Effector memory CD4-positive, alpha-beta T cell (primary cell): ENCODE measurements around the gene SERPINB10.
A peak's percentile ranks its signal among the peaks of the same experiment; 100 is the strongest.

Experiments used
- DNase-seq, 3 donors: peaks; one replicate each; pipeline ENCODE4 v3.0.0-alpha.2; 2020
- H3K27ac ChIP-seq: 2 replicates; pipeline ENCODE4 v1.7.0; 2013; ENCODE audit warnings: mild to moderate bottlenecking, low read length, moderate library complexity; ENCODE audit not compliant: insufficient read depth, poor library complexity, severe bottlenecking
- H3K27me3 ChIP-seq: replicated peaks from 2 replicates; pipeline ENCODE4 v1.7.0; 2013; ENCODE audit warnings: mild to moderate bottlenecking, low read length; ENCODE audit not compliant: insufficient read depth, control insufficient read depth, poor library complexity, severe bottlenecking
- H3K36me3 ChIP-seq: 2 replicates; pipeline ENCODE4 v1.7.0; 2013; ENCODE audit warnings: mild to moderate bottlenecking, low read length, moderate library complexity; ENCODE audit not compliant: control insufficient read depth, insufficient read depth
- H3K4me1 ChIP-seq: 2 replicates; pipeline ENCODE4 v1.7.0; 2013; ENCODE audit warnings: low read length, mild to moderate bottlenecking; ENCODE audit not compliant: control insufficient read depth, insufficient read depth, poor library complexity, severe bottlenecking
- H3K4me3 ChIP-seq: 2 replicates; pipeline ENCODE4 v1.7.0; 2013; ENCODE audit warnings: low read length, low read depth, mild to moderate bottlenecking; ENCODE audit not compliant: insufficient read depth, poor library complexity, severe bottlenecking
- H3K9me3 ChIP-seq: 2 replicates; pipeline ENCODE4 v1.7.0; 2013; ENCODE audit warnings: mild to moderate bottlenecking, low read length, moderate library complexity; ENCODE audit not compliant: control insufficient read depth

SERPINB10 gene

DNA sequence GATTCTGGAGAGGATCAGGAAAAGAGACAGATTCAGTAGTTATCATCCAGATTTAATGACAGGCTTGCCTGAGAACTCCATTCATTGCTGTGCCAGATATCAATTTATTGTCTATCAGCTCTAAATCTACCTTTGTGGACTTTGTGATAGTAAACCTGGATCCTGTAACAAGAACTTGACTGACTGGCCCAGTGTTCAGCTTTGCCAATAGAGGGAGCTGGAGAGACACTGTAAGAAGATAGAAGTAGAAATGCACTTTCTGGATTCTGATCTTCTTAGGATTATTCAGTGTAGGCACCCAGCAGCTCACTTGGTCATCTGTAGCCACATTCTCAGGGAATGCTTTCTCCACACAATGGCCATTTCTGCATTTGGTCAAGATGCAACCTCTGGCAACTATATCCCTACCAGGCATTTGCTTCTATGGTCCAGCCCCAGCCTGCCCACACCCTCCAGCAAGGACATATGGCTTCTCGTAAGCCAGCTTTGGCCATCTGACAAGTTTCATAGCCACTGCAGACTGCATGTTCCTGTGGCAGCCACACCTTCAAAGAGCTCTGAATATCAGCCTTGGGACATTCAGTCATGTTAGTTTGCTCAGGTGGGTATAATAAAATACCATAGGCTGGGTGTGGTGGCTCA lies 56.0 kb downstream of the SERPINB10 start:
- peak in 1 of 3 donors; percentile 31 for DNase-seq
- no peaks in the 10 kb centered on the region for H3K4me1 ChIP-seq
- H3K4me3 ChIP-seq, result no peak overlapping the region
- no peak overlapping the region for H3K27ac ChIP-seq
- H3K9me3 ChIP-seq, result no peaks in the 10 kb centered on the region
- H3K36me3 ChIP-seq, result no peaks in the 10 kb centered on the region
- no peaks in the 10 kb centered on the region for H3K27me3 ChIP-seq

DNA sequence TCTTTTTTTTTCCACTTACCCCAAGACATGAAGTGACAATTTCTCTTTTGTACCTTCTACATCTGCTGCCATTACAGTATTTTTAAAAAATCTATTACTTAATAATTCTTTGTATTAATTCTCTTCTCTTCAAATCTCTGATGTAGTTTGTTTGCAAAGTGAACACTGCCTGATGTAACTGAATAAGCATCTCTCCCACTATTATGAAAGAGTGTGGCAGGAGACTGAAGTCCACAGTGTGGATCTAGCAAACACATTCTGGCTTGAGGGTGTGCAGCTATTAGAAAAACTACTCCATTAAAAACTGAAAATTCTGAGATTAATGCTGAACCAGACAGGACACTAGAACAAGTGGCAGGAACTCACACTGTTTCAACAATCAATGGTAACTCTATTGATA lies 57.1 kb downstream of the SERPINB10 start:
- H3K27ac ChIP-seq, result no peak overlapping the region
- H3K27me3 ChIP-seq, result no peaks in the 10 kb centered on the region
- H3K4me1 ChIP-seq, result no peaks in the 10 kb centered on the region
- H3K36me3 ChIP-seq, result no peaks in the 10 kb centered on the region
- no peaks in the 10 kb centered on the region for H3K9me3 ChIP-seq
- no peak for DNase-seq
- no peak overlapping the region for H3K4me3 ChIP-seq

DNA sequence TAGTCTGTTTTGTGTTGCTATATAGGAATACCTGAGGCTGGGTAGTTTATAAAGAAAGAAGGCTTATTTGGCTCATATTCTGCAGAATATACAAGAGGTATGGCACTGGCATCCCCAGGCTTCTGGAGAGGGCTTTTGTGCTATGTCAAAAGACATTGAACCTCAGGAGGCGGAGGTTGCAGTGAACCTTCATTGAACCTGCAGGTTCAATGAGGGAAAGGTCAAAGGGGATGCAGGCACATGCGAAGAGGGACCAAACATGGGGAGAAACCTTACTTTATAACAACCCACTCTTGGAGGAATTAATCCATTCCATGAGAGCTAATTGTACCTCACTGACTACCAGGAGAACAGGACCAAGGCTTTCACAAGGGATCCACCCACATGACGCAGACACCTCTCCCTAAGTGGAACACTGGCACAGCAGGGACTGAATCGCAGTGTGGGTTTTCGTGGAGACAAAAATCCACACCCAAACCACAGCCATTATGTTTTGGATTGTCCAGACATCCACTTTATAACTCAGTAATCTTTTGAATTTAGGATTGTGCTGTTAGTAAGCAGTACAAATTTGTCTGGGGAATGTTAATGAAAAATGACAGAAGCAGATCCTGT lies 58.1 kb downstream of the SERPINB10 start:
- DNase-seq, result no peak
- no peak overlapping the region for H3K4me3 ChIP-seq
- peaks cover 2% of the 10 kb centered on the region for H3K4me1 ChIP-seq
- no peaks in the 10 kb centered on the region for H3K9me3 ChIP-seq
- no peaks in the 10 kb centered on the region for H3K27me3 ChIP-seq
- no peak overlapping the region for H3K27ac ChIP-seq
- H3K36me3 ChIP-seq, result no peaks in the 10 kb centered on the region

DNA sequence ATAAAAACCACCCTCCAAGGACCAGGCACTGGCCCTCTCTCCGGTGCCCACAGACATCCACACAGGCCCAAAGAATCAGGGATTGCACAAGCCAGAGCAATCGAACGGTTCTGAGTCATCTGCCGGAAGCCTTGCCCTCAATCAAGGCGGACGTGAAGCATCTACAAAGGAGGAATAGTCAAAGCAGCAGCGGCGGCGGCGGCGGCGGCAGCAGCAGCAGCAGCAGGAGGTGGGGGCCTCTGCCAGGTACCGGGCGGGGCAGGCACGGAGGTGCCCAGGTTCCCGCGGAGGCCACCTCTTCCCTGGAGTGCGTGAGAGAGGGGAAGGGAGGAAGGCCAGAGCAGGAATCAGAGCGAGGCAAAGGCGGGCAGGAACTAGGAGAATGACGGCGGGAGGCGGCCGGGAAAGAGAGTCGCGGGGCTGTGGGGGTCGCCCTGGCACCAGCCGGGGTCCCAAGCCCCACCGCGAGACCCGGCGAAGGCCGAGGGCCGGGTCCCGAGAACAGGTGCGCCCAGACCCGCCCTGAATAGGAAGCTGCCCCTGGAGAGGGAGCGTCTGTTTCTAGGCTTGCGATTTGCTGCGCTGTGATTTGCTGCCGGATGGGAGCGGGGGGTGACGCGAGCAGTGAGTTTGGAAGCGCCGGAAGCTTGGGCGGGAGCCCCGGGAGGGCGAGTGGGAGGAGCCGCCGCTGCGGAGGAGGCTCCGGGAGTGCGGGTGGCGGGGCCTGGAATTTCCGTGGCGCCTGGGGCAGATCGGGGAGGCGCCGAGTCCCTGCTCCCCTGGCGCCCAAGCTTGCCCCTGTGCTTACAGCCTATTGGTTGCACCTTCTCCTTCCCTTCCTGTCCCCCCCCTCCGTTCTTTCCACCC lies 62.4 kb downstream of the SERPINB10 start, which contains the start of gene SERPINB8:
TSS of gene SERPINB8 (plus strand) at position 140 of the 867 bp plus-strand sequence. CDS start 8,228 bp downstream, outside the sequence.
- Histone ChIP-seq H3K27ac (peak within 1 kb of the TSS; percentile 82), H3K36me3 (no peaks in the 10 kb centered on the region), H3K27me3 (no peaks in the 10 kb centered on the region), H3K4me3 (peak within 1 kb of the TSS; percentile 91), H3K9me3 (no peaks in the 10 kb centered on the region), H3K4me1 (peaks cover 5% of the 10 kb centered on the region)
- DNase-seq, result peak; percentile 69 to 78 (median 72)

DNA sequence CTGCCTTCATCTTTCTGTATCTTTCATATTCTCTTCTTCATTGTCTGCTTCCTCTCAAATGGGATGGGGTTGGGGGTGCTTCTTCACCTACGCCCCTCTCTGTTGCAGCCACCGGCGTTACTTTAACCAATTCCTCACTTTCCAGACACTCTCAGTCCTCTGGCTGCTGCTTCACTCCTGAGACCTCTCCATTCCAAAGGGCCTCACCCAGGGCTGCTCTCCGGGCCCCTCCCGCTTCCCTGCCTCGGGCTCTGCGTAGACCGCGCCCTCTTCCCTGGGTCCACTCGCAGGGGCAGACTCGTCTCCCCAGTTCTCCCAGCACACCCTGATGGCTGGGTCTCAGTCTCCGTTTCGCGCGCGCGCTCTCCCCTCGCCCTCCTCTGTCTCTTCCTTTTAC lies 63.0 kb downstream of the SERPINB10 start:
- Histone ChIP-seq H3K4me3 (peak overlapping the region; percentile 91), H3K4me1 (peaks cover 5% of the 10 kb centered on the region)
- DNase-seq, result no peak

DNA sequence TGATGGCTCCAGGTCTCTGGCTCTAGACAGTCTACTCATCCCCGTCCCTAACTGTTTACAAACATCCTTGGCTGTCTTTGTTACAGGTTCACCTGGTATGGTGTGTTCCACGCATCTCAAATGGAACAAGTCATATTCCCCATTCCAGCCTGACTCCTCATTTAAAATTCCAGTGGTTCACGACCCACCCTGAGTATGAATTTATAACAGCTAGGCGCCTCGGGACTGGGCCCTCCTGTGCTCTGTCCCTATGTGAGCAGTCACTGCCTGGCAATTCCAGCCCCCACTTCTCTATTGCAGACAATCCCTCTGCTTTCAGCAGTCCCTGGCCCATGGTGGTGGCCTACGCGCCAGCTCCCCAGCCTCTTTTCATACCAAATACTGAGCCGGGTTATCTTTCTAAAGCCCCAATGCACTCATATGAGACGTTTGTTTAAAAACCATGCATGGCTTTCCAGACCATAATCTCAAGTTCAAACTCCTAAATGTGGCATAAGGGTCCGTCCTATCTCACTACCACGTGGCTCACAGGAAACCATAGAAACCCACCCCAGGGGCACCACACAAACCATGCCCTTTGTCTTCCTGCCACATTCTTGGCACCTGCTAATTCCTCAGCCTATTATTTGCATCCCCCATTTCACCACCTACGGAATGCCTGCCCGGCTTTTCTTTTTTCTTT lies 63.7 kb downstream of the SERPINB10 start:
- Histone ChIP-seq H3K4me3 (no peak overlapping the region), H3K27me3 (no peaks in the 10 kb centered on the region), H3K36me3 (no peaks in the 10 kb centered on the region), H3K27ac (no peak overlapping the region), H3K9me3 (no peaks in the 10 kb centered on the region), H3K4me1 (peaks cover 5% of the 10 kb centered on the region)
- DNase-seq, result no peak

More for the DNA sequence above, 63.0 kb downstream of the SERPINB10 start:
- Histone ChIP-seq H3K36me3 (no peaks in the 10 kb centered on the region), H3K9me3 (no peaks in the 10 kb centered on the region), H3K27me3 (no peaks in the 10 kb centered on the region), H3K27ac (peak overlapping the region; percentile 82)

DNA sequence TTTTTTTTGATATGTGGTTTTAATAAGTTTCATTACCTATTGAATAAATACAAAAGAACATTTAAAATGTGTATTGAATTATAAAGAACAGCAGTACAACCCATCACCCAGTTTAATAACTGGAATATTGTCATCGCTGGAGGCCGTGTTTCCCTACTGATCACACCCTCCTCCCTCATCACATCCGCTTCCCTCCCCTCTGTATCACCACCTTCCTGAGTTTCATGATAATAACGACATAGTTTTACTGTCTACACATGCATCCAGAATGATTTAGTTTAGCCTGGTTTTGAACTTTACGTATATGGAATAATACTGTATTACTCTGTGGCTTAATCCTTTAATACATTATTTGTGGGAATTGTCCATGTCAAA lies 64.2 kb downstream of the SERPINB10 start:
- H3K36me3 ChIP-seq, result no peaks in the 10 kb centered on the region
- H3K9me3 ChIP-seq, result no peaks in the 10 kb centered on the region
- H3K27me3 ChIP-seq, result no peaks in the 10 kb centered on the region
- peaks cover 5% of the 10 kb centered on the region for H3K4me1 ChIP-seq
- no peak overlapping the region for H3K27ac ChIP-seq
- no peak overlapping the region for H3K4me3 ChIP-seq
- no peak for DNase-seq

DNA sequence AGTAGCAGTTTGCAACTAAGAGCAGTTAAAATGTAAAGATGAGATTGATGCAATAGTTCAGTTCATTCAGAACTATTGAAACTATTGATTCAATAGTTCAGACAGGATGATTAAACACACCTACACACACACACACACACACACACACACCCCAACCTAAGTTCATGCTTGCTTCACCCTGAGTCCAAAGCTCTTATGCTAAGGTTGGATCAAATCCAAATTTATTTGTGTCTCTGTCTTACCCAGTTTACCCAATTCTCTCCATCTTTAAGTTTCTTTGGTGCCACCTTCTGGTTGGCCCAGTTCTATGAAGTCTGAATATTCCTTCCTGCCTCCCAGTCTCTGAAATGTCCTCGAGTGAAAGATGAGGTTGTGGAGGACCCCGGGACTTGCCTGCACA lies 67.2 kb downstream of the SERPINB10 start:
- Histone ChIP-seq H3K36me3 (no peaks in the 10 kb centered on the region), H3K9me3 (no peaks in the 10 kb centered on the region), H3K4me1 (peaks cover 5% of the 10 kb centered on the region), H3K4me3 (no peak overlapping the region), H3K27ac (no peak overlapping the region), H3K27me3 (no peaks in the 10 kb centered on the region)
- DNase-seq, result no peak

DNA sequence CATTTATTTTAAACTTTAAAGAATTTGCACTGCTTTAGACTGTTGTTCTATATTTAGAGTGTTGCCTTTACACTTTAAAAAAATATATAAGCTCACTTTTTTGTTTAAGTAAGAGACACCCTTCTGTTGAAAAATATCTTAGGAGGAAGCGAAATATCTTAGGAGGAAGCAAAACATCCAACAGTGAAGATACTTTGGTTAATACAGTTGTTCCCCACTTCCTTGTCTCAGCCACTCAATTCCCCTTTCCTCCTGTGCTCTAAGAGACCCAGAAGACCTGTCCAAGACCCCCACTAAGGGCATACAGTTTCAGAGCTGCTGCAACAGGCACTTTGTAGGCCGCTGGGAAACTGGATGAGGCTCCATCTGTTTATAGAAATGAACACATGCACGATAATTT lies 67.9 kb downstream of the SERPINB10 start:
- no peak for DNase-seq
- Histone ChIP-seq H3K27me3 (no peaks in the 10 kb centered on the region), H3K36me3 (peaks cover 1% of the 10 kb centered on the region), H3K9me3 (no peaks in the 10 kb centered on the region), H3K4me1 (peaks cover 5% of the 10 kb centered on the region), H3K4me3 (no peak overlapping the region), H3K27ac (no peak overlapping the region)
